ENCODE results near the gene PLEKHM1.

GRCh38 chr17:45411348-45412105 lies 79.0 kb downstream of the PLEKHM1 start:
- TF ChIP-seq, protein P1, sequence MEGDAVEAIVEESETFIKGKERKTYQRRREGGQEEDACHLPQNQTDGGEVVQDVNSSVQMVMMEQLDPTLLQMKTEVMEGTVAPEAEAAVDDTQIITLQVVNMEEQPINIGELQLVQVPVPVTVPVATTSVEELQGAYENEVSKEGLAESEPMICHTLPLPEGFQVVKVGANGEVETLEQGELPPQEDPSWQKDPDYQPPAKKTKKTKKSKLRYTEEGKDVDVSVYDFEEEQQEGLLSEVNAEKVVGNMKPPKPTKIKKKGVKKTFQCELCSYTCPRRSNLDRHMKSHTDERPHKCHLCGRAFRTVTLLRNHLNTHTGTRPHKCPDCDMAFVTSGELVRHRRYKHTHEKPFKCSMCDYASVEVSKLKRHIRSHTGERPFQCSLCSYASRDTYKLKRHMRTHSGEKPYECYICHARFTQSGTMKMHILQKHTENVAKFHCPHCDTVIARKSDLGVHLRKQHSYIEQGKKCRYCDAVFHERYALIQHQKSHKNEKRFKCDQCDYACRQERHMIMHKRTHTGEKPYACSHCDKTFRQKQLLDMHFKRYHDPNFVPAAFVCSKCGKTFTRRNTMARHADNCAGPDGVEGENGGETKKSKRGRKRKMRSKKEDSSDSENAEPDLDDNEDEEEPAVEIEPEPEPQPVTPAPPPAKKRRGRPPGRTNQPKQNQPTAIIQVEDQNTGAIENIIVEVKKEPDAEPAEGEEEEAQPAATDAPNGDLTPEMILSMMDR (IDR thresholded peaks at IDR 0.05) = no peak
- no peak for TF ChIP-seq POLR2A (IDR thresholded peaks at IDR 0.05)
